Activated naive CD8-positive, alpha-beta T cell treated with anti-CD3 and anti-CD28 coated beads, Interleukin-2, amount 50 U/mL, for 16 hours (primary cell): ENCODE data around the gene UTY.

Experiments
- DNase-seq: peaks from one replicate; pipeline ENCODE4 v3.0.0-alpha.2; 2020; ENCODE audit warnings: low read depth, low spot score

Gene UTY

GRCh38 chrY:13415556-13415955, 64.3 kb downstream of the UTY start:
- no peak for DNase-seq

- no peak for DNase-seq
These were observed 81.0 kb downstream of the UTY start for GRCh38 chrY:13398876-13399275.

- DNase-seq, result no peak
These were observed 98.6 kb downstream of the UTY start for GRCh38 chrY:13381110-13381683.

GRCh38 chrY:13370868-13371800, 108.7 kb downstream of the UTY start:
- no peak for DNase-seq

GRCh38 chrY:13370245-13370644, 109.6 kb downstream of the UTY start:
- DNase-seq, result no peak

- no peak for DNase-seq
These were observed 111.4 kb downstream of the UTY start for GRCh38 chrY:13368513-13368845.

- no peak for DNase-seq
These were observed 116.2 kb downstream of the UTY start for GRCh38 chrY:13363641-13364040.

- DNase-seq, result no peak
These were observed 117.2 kb downstream of the UTY start for GRCh38 chrY:13362662-13363061.

- DNase-seq, result no peak
These were observed 117.9 kb downstream of the UTY start for GRCh38 chrY:13361656-13362636.

- no peak for DNase-seq
These were observed 128.4 kb downstream of the UTY start for GRCh38 chrY:13351443-13351842.

GRCh38 chrY:13347106-13347505, 132.7 kb downstream of the UTY start:
- no peak for DNase-seq

GRCh38 chrY:13345549-13345948, 134.3 kb downstream of the UTY start:
- no peak for DNase-seq

GRCh38 chrY:13343307-13343946, 136.4 kb downstream of the UTY start:
- DNase-seq, result peak; percentile 1

GRCh38 chrY:13339939-13340338, 139.9 kb downstream of the UTY start:
- no peak for DNase-seq

GRCh38 chrY:13339381-13339780, 140.5 kb downstream of the UTY start:
- DNase-seq, result no peak

GRCh38 chrY:13338711-13339110, 141.1 kb downstream of the UTY start:
- DNase-seq, result no peak

- DNase-seq, result no peak
These were observed 141.9 kb downstream of the UTY start for GRCh38 chrY:13337934-13338333.

GRCh38 chrY:13333791-13334190, 146.0 kb downstream of the UTY start:
- no peak for DNase-seq

GRCh38 chrY:13330651-13331050, 149.2 kb downstream of the UTY start:
- DNase-seq, result no peak

- no peak for DNase-seq
These were observed 166.9 kb downstream of the UTY start for GRCh38 chrY:13312966-13313365.

- no peak for DNase-seq
These were observed 171.9 kb downstream of the UTY start for GRCh38 chrY:13307959-13308358.

- no peak for DNase-seq
These were observed 179.0 kb downstream of the UTY start for GRCh38 chrY:13300795-13301194.
